HG02970 (cell line): ENCODE data around the gene KCNJ6.
A peak's percentile ranks its signal among the peaks of the same experiment; 100 is the strongest.
"Not testable (repeated sequence)": the region's sequence is repeated elsewhere in the genome, so short reads cannot be mapped to it uniquely, and the experiment has no call there.

ENCODE experiments used
- ATAC-seq: cut with Tn5 transposase; IDR thresholded peaks from one replicate; pipeline ENCODE4 v1.9.1; 2021; ENCODE audit warnings: mild to moderate bottlenecking, moderate library complexity, moderate number of reproducible peaks; ENCODE audit not compliant: unreplicated experiment, low FRiP score

Gene KCNJ6

DNA sequence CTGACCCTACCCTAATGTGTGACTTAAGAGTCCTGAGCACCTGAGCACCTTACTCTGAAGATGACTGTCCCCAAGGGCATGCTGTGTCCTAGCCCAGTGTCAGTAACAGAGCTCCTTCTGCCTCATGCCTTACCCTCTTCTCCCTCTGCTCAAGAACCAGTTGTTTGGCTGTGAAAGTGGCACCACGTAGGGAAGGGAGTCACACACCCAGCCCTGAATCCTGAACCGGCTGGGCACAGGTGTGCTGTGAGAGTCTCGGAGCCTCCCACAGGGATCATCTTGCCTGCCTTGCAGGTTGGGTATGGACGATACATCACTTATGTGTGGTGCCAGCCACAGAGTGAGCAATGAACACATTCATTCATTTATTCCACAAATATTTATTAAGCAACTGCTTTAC lies 329.1 kb downstream of the KCNJ6 start:
- ATAC-seq = no peak

DNA sequence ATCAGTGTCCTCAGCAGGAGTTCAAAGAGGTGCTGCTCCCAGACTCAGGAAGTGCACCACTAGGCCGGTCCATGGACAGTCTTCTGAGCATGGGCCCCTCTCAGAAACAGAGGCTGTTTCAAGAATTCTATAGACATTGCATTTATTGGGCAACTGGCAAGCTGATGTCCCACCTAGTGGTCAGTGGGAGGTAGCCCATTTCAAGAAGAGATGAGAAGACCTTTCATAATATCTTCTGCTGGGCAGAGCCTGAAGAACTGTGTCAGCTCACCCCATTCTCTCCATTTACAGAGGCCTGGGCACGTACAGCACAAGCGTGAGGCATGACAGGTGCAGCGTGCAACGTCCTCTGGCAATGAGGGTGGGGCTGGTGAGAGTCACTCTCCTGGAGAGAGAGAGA lies 333.7 kb downstream of the KCNJ6 start:
- no peak for ATAC-seq

DNA sequence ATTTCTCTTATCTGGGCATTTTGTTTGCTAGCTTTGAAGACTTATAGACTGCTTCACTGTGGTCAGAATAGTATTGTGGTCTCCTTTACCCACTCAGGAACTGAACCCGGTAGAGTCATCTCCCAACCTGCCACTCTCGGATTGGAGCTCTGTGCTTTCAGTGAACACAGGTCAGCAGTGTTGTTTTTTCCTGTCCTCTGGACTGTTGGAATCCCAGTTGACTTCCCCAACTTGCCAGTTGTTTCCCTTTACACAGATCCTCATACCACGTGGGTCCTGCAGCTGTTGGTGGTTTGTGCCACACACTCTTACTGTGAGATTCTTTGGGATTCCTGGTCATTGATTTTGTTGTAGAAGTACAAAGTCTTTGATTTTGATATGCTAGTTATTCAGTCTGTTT lies 335.6 kb downstream of the KCNJ6 start:
- no peak for ATAC-seq

DNA sequence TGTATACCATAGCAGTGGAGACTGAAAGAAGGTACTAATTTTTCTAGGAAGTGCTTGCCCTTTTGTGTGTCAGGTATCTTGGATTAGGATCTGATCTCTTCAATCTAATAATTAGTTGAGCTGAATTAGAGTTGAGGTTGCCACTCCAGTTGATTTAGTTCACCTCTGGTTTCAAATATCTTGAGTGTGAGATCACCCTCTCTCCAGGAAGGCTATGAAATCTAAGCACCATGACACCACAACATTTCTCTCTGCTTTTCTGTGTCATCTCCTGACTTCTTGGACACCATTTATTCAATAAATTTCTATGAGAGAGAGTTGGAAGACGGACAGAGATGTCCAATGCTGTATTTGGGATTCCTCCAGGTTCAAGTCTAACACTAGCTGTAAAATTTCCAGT lies 336.9 kb downstream of the KCNJ6 start:
- ATAC-seq = no peak

- no peak for ATAC-seq
Observed at GRCh38 chr21:37578471-37579126, 337.7 kb downstream of the KCNJ6 start.

DNA sequence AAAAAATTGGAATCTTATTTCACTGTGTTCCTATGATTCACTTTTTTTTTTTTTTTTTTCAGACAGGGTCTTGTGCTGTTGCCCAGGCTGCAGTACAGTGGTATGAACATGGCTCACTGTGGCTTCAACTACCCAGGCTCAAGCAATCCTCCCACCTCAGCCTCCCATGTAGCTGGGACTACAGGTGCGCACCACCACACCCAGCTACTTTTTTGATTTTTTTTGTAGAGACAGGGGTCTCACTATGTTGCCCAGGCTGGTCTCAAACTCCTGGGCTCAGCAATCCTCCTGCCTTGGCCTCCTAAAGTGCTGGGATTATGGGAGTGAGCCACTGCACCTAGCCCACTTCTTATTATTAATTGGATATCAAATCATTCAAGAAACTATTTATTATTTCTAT lies 339.3 kb downstream of the KCNJ6 start:
- ATAC-seq = not testable (repeated sequence)

DNA sequence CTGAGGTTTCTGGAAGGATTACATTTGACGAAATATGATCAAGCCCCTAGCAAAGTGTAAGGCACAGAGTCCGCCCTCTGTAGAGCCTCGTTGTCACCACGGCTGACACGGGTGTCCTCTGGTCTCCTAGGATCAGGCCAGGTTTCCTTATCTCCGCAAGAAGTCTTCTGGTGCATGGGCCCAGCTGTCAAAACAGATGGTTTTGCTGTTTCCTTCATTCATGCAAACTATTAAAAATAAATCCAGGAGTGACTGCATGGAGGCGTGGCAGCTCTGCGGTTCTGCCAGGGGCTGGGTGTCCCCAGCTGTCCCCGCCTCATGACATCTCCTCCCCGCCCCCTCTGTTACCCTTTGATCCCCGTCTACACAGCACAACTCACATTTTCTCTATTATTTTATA lies 340.7 kb downstream of the KCNJ6 start:
- no peak for ATAC-seq

GRCh38 chr21:37574751-37575150 lies 341.5 kb downstream of the KCNJ6 start:
- ATAC-seq = no peak

GRCh38 chr21:37574316-37574715 lies 341.9 kb downstream of the KCNJ6 start:
- ATAC-seq = no peak

- ATAC-seq = no peak
Observed at GRCh38 chr21:37571442-37571841, 344.8 kb downstream of the KCNJ6 start.

- ATAC-seq = no peak
Observed at GRCh38 chr21:37568916-37569315, 347.3 kb downstream of the KCNJ6 start.

DNA sequence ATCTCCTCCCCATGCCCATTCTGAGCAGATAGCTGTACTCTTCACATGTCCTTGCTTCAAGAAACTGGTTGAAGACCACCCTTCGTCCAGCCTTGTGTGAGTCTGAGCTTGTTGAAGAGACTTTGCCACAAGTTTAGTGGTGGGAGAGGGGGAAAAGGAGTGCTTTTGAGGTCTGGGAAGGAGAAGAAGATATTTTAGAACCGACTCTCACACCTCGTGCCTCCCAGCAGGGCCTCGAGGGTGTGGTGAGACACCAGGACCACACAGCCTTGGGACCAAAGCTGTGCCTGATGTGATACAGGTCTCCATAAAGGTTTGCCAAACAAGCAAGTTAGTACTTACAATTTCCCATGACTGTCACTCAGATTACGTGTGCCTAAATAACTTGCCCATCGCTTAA lies 347.8 kb downstream of the KCNJ6 start:
- ATAC-seq = no peak

GRCh38 chr21:37566790-37567615 lies 349.3 kb downstream of the KCNJ6 start:
- no peak for ATAC-seq

DNA sequence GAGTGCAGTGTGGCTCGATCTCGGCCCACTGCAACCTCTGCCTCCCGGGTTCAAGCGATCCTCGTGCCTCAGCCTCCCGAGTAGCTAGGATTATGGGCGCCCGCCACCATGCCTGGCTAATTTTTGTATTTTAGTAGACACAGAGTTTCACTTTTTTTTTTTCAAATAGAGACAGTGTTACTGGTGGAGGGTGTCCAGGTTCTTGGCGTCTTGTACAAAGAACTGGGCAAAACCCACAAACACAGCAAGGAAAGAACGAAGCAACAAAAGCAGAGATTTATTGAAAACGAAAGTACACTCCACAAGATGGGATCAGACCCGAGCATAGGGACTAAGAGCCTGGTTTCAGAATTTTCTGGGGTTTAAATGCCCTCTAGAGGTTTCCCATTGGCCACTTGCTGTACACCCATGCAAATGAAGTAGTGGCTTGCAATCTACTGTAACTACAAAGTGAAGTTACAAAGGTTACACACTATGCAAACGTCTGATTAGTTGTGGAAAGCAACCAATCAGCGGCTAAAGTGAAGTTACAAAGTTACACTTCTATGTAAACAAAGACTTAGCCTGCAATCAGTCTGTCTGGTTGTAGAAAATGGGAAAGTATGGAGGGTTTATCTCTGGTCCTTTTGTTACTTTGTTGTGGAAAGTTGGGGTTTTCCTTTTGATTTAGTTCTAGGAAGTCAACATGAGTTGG lies 350.6 kb downstream of the KCNJ6 start:
- no peak for ATAC-seq

GRCh38 chr21:37564924-37565529 lies 351.2 kb downstream of the KCNJ6 start:
- ATAC-seq = no peak

GRCh38 chr21:37564341-37564923 lies 351.8 kb downstream of the KCNJ6 start:
- ATAC-seq = peak; percentile 31

GRCh38 chr21:37563641-37564340 lies 352.5 kb downstream of the KCNJ6 start:
- ATAC-seq = peak; percentile 88

GRCh38 chr21:37562920-37563640 lies 353.2 kb downstream of the KCNJ6 start:
- ATAC-seq = peak; percentile 21
